ENCODE measurements around the gene NTNG1.

- TF ChIP-seq TAF1 (IDR thresholded peaks at IDR 0.05; ENCODE audit: borderline replicate concordance, insufficient read depth, low read length) = no peak
- no peak for TF ChIP-seq REST (IDR thresholded peaks at IDR 0.05; ENCODE audit: insufficient read depth in 1 of 2, low read depth in 2 of 2, low read length in 2 of 2)
- no peak for TF ChIP-seq POLR2AphosphoS5 (IDR thresholded peaks at IDR 0.05; ENCODE audit: low read depth, low read length)
- TF ChIP-seq SIN3A (IDR thresholded peaks at IDR 0.05; ENCODE audit: borderline replicate concordance, insufficient read depth, low read length) = no peak
- TF ChIP-seq FOXP2 (optimal IDR thresholded peaks at IDR 0.05; ENCODE audit: borderline replicate concordance, extremely low read depth, extremely low read length, insufficient read depth) = no peak
Measured at GRCh38 chr1:107255469-107255868, 114.6 kb downstream of the NTNG1 start.
